PC-3 (cell line): ENCODE measurements around the gene NUP93. TPM values are rescaled to one million over a fixed set of nuclear protein-coding genes. Genes with fewer than 3 reads are reported as not detected.

Source experiments
- ATAC-seq: fragments of 200-7000 bp; cut with Tn5 transposase; 2 replicates; pipeline ENCODE4 v1.9.1; 2020; ENCODE audit warnings: mild to moderate bottlenecking, moderate library complexity
- BruUV-seq: library from RNA; stranded (reverse); fragments of 400-500 nt; replicated peaks from 2 replicates; lab custom pipeline; 2021; lab: Mats Ljungman, UMichigan
- CTCF ChIA-PET: fragments of 300-600 bp; sonication (Branson Sonifier 250); formaldehyde crosslinking; loops from one replicate; lab custom pipeline; 2022; ENCODE audit warnings: antibody characterized with exemption; lab: Charles Lee
- POLR2A ChIA-PET: fragments of 300-600 bp; sonication (Branson Sonifier 250); formaldehyde crosslinking; loops from one replicate; lab custom pipeline; 2022; ENCODE audit warnings: antibody characterized with exemption; ENCODE audit not compliant: unreplicated experiment; lab: Charles Lee
- DNase-seq: peaks from one replicate; pipeline ENCODE4 v3.0.0-alpha.2; 2015
- H2AFZ ChIP-seq: fragments of 300-600 bp; sonication (generic); 2 replicates; pipeline ENCODE4 v1.6.0; 2016; ENCODE audit warnings: antibody characterized with exemption, low read length
- H3F3A ChIP-seq: fragments of 300-600 bp; sonication (generic); one replicate; pipeline ENCODE4 v1.6.0; 2017; ENCODE audit warnings: antibody characterized with exemption, low read length, control low read depth, mild to moderate bottlenecking; ENCODE audit not compliant: unreplicated experiment
- H3K27ac ChIP-seq: fragments of 300-600 bp; sonication (generic); 2 replicates; pipeline ENCODE4 v1.5.1; 2016; ENCODE audit warnings: mild to moderate bottlenecking, low read length
- H3K27me3 ChIP-seq: fragments of 300-600 bp; sonication (generic); 2 replicates; pipeline ENCODE4 v1.6.1; 2016; ENCODE audit warnings: low read length, mixed read lengths
- H3K36me3 ChIP-seq: fragments of 300-600 bp; sonication (generic); 2 replicates; pipeline ENCODE4 v1.6.1; 2016; ENCODE audit warnings: low read depth, mixed run types, low read length, mixed read lengths
- H3K4me1 ChIP-seq: fragments of 300-600 bp; sonication (generic); 2 replicates; pipeline ENCODE4 v1.5.1; 2016; ENCODE audit warnings: low read length; ENCODE audit not compliant: insufficient read depth
- H3K4me2 ChIP-seq: fragments of 300-600 bp; sonication (generic); 2 replicates; pipeline ENCODE4 v1.6.0; 2016; ENCODE audit warnings: low read length
- H3K4me3 ChIP-seq: fragments of 300-600 bp; sonication (generic); 2 replicates; pipeline ENCODE4 v1.5.1; 2016; ENCODE audit warnings: mild to moderate bottlenecking, low read length, mixed read lengths
- H3K79me2 ChIP-seq: fragments of 300-600 bp; sonication (generic); 2 replicates; pipeline ENCODE4 v1.6.1; 2017; ENCODE audit warnings: low read length, mixed read lengths
- H3K9ac ChIP-seq: fragments of 300-600 bp; sonication (generic); 2 replicates; pipeline ENCODE4 v1.6.0; 2016; ENCODE audit warnings: mild to moderate bottlenecking, low read length
- H3K9me2 ChIP-seq: fragments of 300-600 bp; sonication (generic); replicated peaks from 2 replicates; pipeline ENCODE4 v1.6.1; 2016; ENCODE audit warnings: mixed run types, low read length, mixed read lengths
- H3K9me3 ChIP-seq: fragments of 300-600 bp; sonication (generic); 2 replicates; pipeline ENCODE4 v1.6.1; 2016; ENCODE audit warnings: low read length, mixed read lengths
- H4K20me1 ChIP-seq: fragments of 300-600 bp; sonication (generic); 2 replicates; pipeline ENCODE4 v1.6.1; 2016; ENCODE audit warnings: low read length, mixed read lengths
- EZH2 ChIP-seq: fragments of 300-600 bp; sonication (generic); IDR thresholded peaks from one replicate; pipeline ENCODE4 v1.6.1; 2017; ENCODE audit warnings: antibody characterized with exemption, mild to moderate bottlenecking, low read length; ENCODE audit not compliant: unreplicated experiment
- EZH2phosphoT487 ChIP-seq: fragments of 300-600 bp; sonication (generic); IDR thresholded peaks from 2 replicates; pipeline ENCODE4 v1.6.1; 2018; ENCODE audit warnings: mild to moderate bottlenecking, antibody characterized with exemption, low read length, borderline replicate concordance
- intact Hi-C: fragments of 100-400 bp; cut with micrococcal nuclease; formaldehyde crosslinking; loops from 2 replicates; pipeline ENCODE4 v1.9.0; 2023
- total RNA-seq: library from RNA; depleted of rRNA; stranded (reverse); fragments of >200 nt; gene quantifications from 2 replicates; pipeline ENCODE4 v1.2.3, GENCODE V29; 2014
- TF ChIP-seq, protein P1 (sequence below): fragments of 300-600 bp; sonication (generic); conservative IDR thresholded peaks from 2 replicates; pipeline ENCODE4 v1.5.1; 2017; ENCODE audit warnings: antibody characterized with exemption, low read depth, mild to moderate bottlenecking, low read length

NUP93 gene
- total RNA-seq, 1 experiment from 2014 or later = 98.6 TPM

DNA sequence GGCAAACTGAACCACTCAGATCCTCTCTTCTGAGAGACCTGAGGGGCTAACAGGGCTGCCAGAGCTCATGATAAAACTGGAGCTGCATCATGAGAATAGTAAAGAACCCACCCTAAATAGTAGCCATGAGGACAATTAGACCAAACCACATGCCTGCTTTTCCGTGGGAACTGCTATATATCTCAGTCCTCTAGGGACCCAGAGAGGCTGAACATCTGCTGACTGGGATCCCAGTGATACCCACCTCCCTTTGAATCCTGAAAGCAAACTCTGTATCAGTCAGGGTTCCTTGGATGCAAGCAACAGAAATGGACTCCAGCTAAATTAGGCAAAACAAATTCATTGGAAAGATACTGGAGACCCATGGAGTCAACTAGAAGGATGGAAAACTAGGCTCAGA, 41.2 kb upstream of the NUP93 start:
- Histone ChIP-seq H3K9me3 (no peaks in the 10 kb centered on the region), H3K27me3 (no peaks in the 10 kb centered on the region), H3K27ac (no peak overlapping the region), H3K9me2 (no peaks in the 10 kb centered on the region), H4K20me1 (no peaks in the 10 kb centered on the region), H3K4me2 (no peak overlapping the region), H3K79me2 (no peaks in the 10 kb centered on the region), H3K36me3 (no peaks in the 10 kb centered on the region), H3K4me1 (peaks cover 17% of the 10 kb centered on the region), H2AFZ (no peak overlapping the region), H3K9ac (no peak overlapping the region), H3F3A (no peaks in the 10 kb centered on the region), H3K4me3 (no peak overlapping the region)
- no peak for DNase-seq
- ChIA-PET CTCF (interaction anchor here (0.7 kb wide), 1 partner anchor 87 kb away, joined by 3 read pairs; no protein-coding TSS in a partner anchor), POLR2A (interaction anchor here (0.5 kb wide), 1 partner anchor 13 kb away, joined by 3 read pairs; no protein-coding TSS in a partner anchor)
- no peak for ATAC-seq
- TF ChIP-seq, protein P1, sequence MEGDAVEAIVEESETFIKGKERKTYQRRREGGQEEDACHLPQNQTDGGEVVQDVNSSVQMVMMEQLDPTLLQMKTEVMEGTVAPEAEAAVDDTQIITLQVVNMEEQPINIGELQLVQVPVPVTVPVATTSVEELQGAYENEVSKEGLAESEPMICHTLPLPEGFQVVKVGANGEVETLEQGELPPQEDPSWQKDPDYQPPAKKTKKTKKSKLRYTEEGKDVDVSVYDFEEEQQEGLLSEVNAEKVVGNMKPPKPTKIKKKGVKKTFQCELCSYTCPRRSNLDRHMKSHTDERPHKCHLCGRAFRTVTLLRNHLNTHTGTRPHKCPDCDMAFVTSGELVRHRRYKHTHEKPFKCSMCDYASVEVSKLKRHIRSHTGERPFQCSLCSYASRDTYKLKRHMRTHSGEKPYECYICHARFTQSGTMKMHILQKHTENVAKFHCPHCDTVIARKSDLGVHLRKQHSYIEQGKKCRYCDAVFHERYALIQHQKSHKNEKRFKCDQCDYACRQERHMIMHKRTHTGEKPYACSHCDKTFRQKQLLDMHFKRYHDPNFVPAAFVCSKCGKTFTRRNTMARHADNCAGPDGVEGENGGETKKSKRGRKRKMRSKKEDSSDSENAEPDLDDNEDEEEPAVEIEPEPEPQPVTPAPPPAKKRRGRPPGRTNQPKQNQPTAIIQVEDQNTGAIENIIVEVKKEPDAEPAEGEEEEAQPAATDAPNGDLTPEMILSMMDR = no peak
- TF ChIP-seq EZH2 (no peak), EZH2phosphoT487 (no peak)
- intact Hi-C loops = no loop called here
- BruUV-seq = no TSS peak

- Histone ChIP-seq H3K9me3 (no peaks in the 10 kb centered on the region), H3K9ac (no peak overlapping the region), H3K79me2 (no peaks in the 10 kb centered on the region), H3K4me1 (peaks cover 17% of the 10 kb centered on the region), H3K36me3 (no peaks in the 10 kb centered on the region), H3K27ac (no peak overlapping the region), H3K9me2 (no peaks in the 10 kb centered on the region), H3K27me3 (no peaks in the 10 kb centered on the region), H2AFZ (no peak overlapping the region), H3F3A (no peaks in the 10 kb centered on the region), H4K20me1 (no peaks in the 10 kb centered on the region), H3K4me2 (no peak overlapping the region), H3K4me3 (no peak overlapping the region)
- TF ChIP-seq EZH2phosphoT487 (no peak), EZH2 (no peak)
- TF ChIP-seq, protein P1 = no peak
- intact Hi-C loops = no loop called here
- ATAC-seq (peak; percentile 63), DNase-seq (no peak)
- ChIA-PET CTCF (interaction anchor here (0.7 kb wide), 1 partner anchor 88 kb away, joined by 3 read pairs; no protein-coding TSS in a partner anchor), POLR2A (no interaction called here)
- BruUV-seq = no TSS peak
Measured at GRCh38 chr16:56689171-56689570, 40.8 kb upstream of the NUP93 start.

- intact Hi-C loops = no loop called here
- Histone ChIP-seq H3K79me2 (no peaks in the 10 kb centered on the region), H3K27ac (no peak overlapping the region), H3K4me3 (no peak overlapping the region), H2AFZ (no peak overlapping the region), H3K4me1 (peaks cover 17% of the 10 kb centered on the region), H3F3A (no peaks in the 10 kb centered on the region), H3K27me3 (no peaks in the 10 kb centered on the region), H3K9me3 (no peaks in the 10 kb centered on the region), H3K9me2 (no peaks in the 10 kb centered on the region), H3K9ac (no peak overlapping the region), H3K4me2 (no peak overlapping the region), H3K36me3 (no peaks in the 10 kb centered on the region), H4K20me1 (no peaks in the 10 kb centered on the region)
- CTCF ChIA-PET = no interaction called here
- DNase-seq (no peak), ATAC-seq (no peak)
- TF ChIP-seq EZH2phosphoT487 = no peak
- no peak for TF ChIP-seq EZH2
- TF ChIP-seq, protein P1 = no peak
- no TSS peak for BruUV-seq
- POLR2A ChIA-PET = interaction anchor here (0.6 kb wide), 1 partner anchor 230 kb away, joined by 5 read pairs; no protein-coding TSS in a partner anchor
Measured at GRCh38 chr16:56690420-56691122, 39.4 kb upstream of the NUP93 start.
